NK-92 treated with Interleukin-12 subunit alpha and Interleukin-12 subunit beta, amount 100 ng/mL, for 24 hours (cell line): Measurements from ENCODE around the gene C20orf144.

Experiments used
- DNase-seq: peaks from one replicate; lab custom pipeline; 2025; lab: John Stamatoyannopoulos, UW

C20orf144 gene

DNA sequence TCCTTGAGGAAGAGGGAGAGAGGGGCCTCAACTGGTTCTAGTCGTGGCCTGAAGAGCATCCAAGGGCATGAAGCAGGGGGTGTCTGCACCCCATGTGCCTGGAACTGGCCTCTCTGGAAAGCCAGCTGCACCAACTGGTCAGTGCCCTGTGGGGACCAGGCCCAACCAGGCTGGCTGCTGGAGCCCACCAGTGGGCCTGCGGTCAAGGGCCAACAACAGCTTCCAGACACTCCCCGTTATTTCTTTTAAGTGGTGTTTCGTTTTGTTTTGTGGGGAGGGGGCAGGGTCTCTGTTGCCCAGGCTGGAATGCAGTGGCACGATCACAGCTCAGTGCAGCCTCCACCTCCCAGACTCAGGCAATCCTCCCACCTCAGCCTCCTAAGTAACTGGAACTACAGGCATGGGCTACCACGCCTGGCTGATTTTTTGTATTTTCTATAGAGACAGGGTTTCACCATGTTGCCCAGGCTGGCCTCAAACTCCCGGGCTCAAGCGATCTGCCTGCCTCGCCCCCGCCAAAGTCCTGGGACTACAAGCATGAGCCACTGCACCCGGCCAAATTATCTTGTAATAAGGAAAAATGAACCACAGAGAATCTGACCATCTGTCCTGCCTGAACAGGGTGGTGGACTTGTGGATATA lies 11.9 kb upstream of the C20orf144 start:
- no peak for DNase-seq

DNA sequence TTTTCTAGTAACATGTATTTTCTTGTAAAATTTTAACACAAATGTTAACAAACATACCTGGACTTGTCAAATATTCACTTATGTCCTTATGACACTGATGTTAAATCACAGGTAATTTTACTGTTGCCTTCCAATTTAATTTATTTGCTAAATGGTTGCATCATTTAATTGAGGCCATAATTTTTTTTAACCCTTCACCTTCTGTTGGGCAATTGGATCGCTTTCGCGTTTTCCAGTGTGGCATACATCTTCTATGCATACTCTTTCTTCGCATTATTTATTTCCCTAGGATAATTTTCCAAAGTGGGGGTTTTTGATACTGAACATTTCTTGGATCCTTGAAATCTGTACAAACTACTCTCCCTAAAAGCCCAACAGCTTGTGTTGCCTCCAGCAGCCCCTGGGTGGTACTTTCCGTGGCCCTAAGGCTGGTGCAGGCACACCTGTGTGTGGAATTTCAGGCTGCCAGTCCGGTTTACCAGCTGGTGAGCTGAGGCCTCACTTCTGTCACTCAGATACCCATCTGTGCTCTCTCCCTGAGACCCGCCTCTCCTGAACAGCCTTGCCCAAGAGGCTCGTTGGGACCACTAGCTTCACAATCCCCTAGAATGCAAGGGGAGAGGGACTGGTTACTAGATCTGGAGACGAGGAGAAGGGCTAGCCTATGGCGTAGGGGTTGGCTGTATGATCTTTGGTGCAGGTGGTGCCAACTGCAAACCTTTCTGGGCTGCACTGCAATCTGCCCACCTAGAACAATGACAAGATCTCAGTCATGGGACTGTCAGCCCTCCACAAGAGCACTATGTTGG lies 11.2 kb upstream of the C20orf144 start:
- DNase-seq: no peak

DNA sequence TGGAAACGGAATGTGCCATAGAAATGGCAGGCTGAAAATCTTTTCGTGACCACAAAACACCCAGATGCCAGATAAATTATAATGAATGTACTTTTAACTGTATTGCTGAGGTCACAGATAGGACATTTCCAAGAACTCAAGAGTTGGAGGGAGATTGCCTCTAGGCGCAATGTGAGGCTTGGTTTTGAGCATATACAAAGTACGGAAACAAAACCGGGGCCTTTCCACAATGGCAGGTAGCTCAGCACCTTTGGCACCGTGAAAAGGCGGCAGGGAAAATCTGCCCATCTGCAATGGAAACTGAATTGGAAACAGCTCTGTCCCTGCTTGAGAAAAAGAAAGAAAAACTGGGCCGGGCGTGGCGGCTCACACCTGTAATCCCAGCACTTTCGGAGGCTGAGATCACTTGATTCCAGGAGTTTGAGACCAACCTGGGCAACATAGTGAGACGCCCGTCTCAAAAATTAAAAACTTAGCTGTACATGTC lies 10.5 kb upstream of the C20orf144 start:
- DNase-seq: no peak

DNA sequence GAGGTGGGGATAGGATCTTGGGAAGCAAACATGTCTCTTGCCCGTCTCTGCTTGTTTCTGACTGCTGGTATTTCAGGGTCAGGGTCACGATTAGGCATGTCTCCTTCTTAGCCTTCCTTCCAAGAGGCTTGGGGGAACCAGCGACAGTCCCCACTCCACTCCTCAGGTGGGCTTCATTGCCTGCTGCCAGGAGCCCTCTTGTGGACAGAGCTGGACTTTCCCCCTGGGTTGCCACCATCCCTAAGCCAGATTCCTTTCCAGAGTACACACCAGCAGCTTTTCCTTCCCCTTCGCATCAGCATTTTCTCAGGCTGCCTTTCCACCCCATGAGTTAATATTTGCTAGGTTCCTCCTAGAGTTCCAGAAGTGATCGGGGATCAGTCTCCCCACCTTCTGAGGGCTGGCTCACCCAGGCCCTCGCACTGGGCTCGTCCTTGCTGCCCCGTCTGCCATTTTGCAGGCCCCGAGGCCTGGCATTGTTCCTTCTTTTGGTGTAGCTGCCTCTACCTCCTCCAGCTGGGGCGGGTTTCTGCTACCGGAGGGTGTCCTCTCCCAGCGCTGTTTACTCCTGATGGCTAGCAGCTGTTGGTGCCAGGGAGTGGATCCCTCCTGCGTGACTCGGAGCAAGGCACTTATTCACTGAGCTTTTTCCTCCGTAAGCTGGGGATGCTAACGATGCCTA lies 8.8 kb upstream of the C20orf144 start:
- peak; percentile 27 for DNase-seq

DNA sequence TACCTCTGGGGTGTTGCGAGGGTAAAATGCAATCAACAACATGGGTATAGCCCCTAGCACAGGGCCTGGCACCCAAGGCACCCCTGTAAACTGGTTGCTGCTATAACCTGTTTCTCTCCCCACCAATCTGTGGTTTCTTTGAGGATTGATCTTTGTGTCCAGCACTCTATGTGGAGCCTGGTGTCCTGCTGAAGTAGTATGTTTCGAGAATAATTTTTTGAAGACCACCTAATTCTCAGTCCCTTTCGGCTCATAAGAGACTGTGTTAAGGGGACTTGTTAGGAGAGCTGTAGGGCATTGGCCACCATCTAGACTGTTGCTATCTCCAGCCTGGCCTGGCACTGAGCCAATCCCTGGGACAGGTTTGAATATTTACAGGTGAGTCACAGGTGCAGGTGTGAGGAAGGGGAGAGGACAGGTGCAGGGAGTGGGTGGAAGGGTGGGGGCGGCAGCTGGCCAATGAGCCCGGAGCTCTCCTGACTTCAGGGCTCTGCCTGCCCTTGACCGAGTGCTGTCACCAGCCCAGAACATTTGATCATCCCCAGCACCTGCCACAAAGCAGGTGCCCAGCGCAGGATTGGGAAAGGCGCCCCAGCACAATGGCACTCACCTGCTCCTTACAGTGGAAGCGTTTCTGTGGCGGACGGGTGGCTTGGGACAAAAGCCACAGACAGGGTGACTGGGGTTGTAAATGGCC lies 8.1 kb upstream of the C20orf144 start:
- no peak for DNase-seq

DNA sequence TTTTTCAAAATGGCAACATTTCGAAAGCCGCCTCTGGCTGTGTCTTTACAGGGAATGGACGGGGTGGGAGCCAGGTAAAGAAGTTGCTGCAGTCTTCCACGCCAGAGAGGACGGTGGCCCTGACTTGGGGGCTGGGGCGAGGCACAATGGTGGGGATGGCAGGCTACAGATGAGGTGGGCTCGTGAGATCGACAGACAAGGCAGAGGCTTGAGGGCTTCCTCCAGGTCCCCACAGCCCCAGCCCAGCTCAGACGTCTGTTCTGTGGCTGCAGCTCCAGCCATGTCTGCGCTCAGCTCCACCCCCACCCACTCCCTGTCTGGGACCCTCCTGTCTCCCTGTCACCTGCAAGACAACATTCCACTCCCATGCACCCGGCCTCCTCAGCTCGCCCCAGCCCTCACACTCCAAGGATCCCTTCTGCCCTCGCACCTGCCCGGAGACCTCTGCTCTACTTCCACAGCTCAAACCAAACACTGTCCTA lies 7.4 kb upstream of the C20orf144 start:
- DNase-seq: no peak

DNA sequence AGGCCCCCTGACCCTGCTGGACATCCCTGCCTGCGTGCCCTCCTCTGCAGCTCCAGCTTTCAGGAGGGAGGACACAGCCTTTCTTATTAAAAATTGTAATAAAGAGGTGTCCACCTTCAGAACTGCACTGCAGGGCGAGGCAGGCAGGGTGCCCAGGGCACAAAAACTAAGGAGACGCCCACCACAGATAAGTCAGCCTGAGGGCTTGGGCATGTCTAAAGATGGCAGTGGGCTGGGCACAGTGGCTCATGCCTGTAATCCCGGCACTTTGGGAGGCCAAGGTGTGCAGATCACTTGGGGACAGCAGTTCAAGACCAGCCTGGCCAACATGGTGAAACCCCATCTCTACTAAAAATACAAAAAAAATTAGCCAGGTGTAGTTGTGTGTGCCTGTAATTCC lies 7.0 kb upstream of the C20orf144 start:
- DNase-seq: no peak

DNA sequence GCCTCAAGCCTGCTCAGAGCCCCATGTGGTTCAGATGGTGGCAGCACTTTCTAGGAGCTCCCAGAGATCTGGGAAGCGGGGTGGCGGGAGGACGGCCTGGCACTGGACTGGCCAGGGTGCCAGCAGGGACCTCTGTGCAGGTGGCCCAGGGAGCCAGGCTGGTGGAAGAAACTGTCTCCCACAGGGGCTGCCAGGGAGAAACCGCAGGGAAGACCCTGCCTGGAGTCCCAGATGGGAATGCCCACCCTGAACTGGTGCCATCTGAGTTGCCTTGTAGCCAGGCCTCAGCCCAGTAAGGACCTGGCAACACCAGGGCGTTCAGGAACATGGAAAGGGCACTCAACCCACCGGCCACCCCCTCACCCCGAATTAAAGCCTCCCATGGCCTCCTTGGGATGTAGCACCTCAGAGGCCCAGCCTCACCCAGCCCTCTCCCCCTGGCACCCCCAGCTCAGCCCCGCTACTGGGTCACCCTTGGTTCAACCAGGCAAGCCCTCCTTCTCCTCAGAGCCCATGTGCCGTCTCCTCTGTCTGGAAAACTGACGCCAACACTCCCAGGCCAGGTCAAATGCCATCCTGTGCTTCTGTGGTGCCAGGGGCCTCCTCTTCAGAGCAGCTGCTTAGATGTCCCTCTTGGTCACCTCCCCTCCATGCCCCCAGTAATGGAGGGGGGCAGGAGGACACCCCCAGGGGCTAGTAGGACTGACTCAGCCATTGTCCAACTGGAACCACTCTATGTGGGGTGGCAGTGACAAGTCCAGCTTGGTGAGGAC lies 5.9 kb upstream of the C20orf144 start:
- no peak for DNase-seq

DNA sequence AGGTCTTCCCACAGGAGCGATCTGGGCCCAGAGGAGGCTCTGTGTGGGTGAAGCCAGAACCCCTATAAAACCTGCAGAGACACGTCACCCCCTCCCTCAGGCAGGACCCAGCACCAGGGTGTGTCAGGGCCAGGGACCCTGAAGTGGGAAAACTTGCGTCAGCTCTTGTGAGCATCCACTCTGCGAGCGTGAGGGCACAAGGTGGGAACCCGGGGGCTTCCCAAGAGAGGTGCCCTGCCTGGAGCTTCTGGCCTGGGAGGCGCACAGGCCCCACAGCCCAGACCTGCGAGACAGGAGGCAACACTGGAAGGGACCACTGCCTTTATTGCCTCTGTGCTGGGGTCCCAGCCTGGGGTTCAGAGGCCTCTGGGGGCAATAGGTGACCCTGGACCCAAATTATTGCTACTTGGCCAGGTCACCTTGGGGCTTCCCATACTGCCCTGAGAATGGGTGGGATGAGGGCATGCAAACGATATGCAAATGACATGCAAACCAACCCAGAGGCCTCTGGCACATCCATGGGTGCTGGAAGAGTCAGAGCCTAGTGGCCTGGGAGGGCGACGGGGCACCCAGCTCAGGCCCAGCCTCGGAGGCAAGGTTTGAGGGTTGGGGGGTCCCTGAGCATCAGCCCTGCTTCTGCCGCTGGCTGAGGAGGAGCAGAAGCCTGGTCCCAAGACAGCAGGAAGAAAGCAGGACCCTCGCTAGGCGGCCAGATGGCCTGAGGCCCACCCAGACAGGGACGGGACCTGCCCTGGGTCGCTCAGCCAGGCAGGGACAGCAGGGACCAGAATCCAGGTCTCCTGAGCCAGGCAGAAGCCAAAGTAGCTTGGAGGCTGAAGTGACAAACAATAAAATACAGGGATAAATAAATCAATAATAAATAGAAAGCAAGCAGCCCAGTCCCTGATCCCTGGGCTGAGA lies 5.1 kb upstream of the C20orf144 start:
- DNase-seq: no peak

DNA sequence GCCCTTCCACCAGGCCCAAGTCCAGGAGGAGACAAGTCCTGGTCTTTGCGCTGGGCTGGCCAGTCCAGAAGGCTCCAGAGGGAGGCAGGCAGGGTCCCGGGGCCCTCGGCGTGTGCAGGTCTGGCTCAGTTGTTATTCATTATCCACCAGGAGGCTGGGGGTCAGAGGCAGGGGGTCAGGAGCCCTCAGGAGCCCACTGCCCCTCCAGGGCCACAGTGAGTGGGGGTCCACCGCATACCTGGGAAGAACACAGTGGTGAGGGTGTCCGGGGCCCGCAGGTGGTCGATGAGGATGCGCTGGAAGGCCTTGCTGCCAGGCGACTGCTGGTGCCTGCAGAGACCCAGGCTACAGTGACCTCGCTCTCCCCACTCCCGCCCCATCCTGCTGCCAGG lies 4.4 kb upstream of the C20orf144 start:
- DNase-seq: no peak

DNA sequence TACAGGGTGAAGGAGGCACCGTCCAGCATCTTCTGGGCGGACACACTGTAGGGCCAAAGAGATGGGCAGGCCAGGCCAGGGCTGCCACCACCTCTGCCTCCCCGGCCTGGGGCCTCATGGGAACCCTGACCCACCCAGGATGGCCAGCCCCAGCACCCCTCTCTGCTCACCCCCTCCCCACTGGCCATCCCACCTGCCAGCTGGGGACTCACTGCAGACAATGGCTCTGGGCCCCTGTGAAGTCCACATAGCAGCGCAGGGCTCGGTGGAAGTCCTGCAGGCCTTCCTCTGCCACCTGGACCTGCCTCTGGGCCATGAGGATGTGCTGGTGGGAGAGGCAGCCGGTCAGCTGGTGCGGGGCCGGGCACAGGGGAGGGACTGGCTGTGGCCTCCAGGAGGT lies 3.6 kb upstream of the C20orf144 start:
- no peak for DNase-seq

DNA sequence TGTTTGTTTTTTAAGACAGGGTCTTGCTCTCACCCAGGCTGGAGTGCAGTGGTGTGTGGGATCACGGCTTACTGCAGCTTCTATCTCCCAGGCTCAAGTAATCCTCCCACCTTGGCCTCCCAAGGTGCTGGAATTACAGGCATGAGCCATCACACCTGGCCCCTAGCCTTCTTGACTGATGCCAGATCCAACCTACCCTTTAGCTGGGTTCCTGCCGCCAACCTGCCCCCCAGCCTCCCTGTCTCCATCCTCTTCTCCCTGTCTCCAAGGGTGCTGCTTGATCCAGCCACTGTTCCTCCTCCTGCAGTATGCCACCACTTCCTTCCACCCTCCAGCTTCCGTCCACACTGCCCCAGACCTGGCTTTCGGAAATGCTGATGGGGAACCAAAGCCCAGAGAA lies 3.2 kb upstream of the C20orf144 start:
- DNase-seq: no peak

DNA sequence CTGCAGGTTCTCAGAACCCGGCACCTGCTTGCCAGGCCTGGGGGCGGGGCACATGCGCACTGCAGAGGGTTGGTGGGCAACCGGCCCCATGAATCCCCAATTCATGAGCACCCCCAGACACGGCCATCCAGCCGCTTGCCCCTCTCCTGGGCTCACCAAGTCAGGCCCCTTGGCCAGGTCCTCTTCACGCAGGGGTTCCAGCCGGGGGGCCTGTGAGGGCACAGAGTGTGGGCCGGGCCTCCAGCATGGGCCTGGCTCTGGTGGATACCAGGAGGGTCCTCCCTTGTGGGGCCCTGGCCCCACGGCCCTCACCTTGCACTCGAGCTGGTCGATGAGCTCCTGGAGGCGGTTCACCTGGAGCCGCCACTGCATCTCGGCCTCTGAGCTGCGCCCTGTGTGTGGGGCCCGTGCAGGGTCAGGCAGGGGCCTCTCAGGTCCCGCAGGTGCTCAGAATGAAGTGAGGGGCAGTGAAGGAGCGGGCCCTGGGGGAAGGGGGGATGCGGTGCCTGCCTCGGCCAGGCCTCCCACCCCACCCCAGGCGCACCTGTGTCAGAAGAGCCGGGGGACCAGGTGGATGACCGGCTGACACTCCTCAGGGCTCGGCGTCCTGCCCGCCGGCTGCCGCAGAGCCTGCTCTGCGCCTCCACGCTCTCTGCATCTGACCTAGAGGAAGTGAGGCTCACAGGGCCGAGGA lies 2.6 kb upstream of the C20orf144 start:
- DNase-seq: no peak

DNA sequence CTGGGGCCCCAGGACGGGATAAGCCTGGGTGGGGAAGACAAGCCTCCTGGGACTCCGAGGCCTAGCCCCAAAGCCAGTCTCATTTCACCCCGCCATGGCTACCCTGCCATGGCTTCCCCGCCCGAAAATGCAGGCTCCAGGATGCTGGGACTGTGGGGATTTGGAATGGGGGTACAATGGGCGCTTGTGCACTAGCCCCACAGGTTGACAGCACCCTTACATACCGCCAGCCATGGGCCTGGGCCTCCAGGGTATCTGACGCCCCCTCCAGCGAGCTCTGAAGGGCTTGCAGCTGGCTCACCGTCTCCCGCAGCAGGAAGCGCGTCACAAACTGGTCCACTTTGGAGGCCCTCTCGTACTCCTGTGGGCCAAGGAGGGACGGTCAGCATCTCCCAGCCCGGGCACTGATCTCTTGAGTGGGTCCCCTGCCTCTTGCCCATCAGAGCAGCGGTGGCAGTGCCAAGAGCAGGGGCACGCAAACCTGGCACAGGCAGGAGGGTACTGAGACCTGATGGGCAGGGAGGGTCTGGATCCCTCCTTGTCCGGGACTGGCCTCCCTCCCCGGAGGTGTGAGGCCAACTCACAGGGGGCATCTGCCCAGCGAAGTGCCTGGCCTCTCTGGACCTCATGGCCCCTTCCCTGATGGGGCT lies 2.0 kb upstream of the C20orf144 start:
- DNase-seq: no peak

DNA sequence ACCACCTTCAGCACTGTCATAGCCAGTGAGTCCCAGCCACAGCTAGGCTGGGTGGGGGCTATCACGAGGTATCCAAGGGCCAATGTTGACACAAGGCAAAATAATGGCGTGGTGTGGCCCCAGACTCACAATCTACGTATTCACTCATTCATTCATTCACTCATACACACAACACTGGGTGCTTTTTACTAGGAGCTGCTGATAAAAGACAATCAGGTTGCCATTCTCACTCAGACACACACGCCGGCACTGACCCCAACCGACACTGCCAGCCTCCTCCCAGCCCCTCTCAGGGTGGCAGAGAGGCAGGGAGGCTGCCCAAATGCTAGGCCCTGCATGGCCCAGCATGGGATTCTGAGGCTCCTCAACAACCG lies 1.5 kb upstream of the C20orf144 start:
- DNase-seq: no peak

DNA sequence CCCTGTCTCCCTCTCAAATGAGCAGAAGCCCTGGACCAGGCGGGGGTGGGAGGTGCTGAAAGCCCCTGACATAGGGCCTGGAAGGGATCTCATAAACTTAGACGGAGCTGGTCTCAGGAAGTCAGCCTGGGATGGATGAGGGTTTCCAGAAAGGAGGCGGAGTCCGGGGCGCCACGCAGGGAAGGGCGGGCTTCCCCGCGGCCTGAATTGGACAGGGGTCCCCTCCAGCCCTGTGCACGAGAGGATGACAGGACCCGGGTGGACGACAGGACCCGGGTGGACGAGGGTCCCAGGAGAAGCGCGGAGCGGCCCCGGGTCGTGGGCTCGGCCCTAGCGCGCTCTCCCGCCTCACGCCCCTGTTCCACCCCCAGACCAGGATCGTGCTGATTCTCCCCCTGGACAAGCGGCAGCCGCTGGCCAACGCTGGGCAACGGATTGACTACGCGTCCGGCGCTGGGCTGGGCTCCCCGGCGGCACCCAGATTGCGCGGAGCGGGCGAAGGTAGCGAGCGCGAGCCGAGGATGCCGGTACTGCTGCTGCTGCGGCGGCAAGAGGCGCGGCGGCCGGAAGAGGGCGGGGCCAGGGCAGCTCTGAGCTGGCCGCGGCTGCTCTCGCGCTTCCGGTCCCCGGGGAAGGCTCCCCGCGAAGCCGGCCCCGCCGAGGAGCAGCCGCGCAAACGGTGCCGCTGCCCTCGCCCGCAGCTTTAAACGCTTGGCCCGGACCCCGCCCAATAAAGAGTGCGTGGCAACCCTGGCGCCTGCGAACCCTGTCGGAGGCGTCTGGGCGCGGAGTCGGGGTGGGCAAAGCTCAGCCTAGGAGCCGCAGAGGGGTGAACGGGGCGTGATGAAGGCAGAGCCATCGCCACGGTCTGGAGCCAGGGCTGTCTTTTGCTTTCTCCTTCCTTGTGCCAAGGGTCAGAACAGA lies 1.3 kb downstream of the C20orf144 start:
- DNase-seq: peak; percentile 71

DNA sequence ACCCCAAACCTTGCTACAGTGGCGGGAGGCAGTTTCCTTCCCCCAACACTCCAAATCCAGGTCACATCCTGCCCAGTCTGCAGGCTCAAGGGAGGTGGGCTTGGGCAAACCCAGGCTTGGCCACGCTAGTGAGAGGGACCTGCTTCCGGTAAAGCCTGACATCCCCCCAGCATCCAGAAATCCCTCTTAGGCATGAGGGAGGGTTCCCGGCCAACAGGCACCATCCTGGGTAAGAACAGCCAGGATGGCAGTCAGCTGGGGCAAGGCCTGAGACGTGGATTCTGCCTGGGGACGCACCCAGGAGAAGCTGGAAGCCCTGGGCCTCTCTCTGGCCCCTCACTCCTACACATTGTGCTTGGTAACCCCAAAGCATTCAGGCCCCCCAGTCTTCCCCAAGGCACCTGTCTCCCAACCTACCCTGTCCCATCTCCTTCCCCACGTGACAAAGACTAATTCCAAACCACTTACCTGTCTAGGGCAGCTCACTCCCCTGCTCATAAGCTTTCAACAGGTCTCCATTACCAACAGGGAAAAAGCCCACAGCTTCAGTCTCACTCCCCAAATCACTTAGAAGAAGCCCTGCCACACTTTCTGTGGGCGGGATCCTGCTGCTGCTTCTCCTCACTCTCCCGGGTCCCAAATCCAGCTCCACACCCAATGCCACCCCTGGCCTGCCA lies 2.1 kb downstream of the C20orf144 start:
- DNase-seq: no peak

DNA sequence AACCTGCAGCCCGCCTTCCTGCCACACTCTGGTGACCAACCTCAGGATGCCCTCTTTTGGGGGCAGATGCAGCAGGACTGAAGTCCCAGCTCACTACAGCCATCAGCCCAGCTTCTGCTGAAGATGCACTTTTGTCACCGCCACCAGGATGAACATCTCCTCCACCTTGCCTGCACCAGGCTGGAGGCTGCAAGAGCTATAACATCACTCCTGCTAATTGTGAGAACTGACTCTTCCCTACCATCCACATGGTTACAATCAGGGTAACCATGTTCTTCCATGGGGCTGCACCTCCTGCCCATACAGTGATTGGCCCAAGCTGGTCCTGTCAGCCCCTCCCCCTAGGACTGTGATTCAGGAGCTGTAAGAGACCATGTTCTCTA lies 2.6 kb downstream of the C20orf144 start:
- DNase-seq: no peak
